Neuronal stem cell (in vitro differentiated cells): ENCODE measurements around the gene POLH.

ENCODE experiments used
- DNase-seq: peaks from one replicate; pipeline ENCODE4 v3.0.0-alpha.2; 2013; ENCODE audit warnings: low spot score
- H2AFZ ChIP-seq: one replicate; pipeline ENCODE4 v1.6.1; 2013; ENCODE audit warnings: mild to moderate bottlenecking, low read length, inconsistent platforms
- H2AK5ac ChIP-seq: 2 replicates; pipeline ENCODE4 v1.6.1; 2013; ENCODE audit warnings: low read depth, mild to moderate bottlenecking, inconsistent platforms, low read length, moderate library complexity, mixed read lengths
- H2BK120ac ChIP-seq: 2 replicates; pipeline ENCODE4 v1.6.1; 2013; ENCODE audit warnings: low read depth, mild to moderate bottlenecking, inconsistent platforms, low read length, moderate library complexity, mixed read lengths
- H2BK12ac ChIP-seq: one replicate; pipeline ENCODE4 v1.6.1; 2013; ENCODE audit warnings: low read length, inconsistent platforms
- H2BK15ac ChIP-seq: 2 replicates; pipeline ENCODE4 v1.6.1; 2013; ENCODE audit warnings: mild to moderate bottlenecking, low read length, inconsistent platforms, mixed read lengths
- H2BK5ac ChIP-seq: one replicate; pipeline ENCODE4 v1.6.1; 2013; ENCODE audit warnings: inconsistent platforms, mild to moderate bottlenecking, low read length, moderate library complexity
- H3K14ac ChIP-seq: one replicate; pipeline ENCODE4 v1.6.1; 2013; ENCODE audit warnings: low read length, inconsistent platforms
- H3K18ac ChIP-seq: 2 replicates; pipeline ENCODE4 v1.6.1; 2013; ENCODE audit warnings: low read length, inconsistent platforms
- H3K23ac ChIP-seq: 2 replicates; pipeline ENCODE4 v1.6.1; 2013; ENCODE audit warnings: low read depth, mild to moderate bottlenecking, mixed read lengths, low read length, inconsistent platforms; ENCODE audit not compliant: poor library complexity
- H3K27ac ChIP-seq: replicated peaks from 3 replicates; pipeline ENCODE4 v1.5.1; 2013; ENCODE audit warnings: low read length, inconsistent platforms
- H3K27me3 ChIP-seq, 3 experiments: 2 replicates each; pipeline ENCODE4 v1.6.1; 2013; ENCODE audit warnings: low read length in 3 of 3, mild to moderate bottlenecking in 2 of 3, inconsistent platforms in 1 of 3, low read depth in 1 of 3, mixed read lengths in 1 of 3, moderate library complexity in 1 of 3; ENCODE audit not compliant: control insufficient read depth in 3 of 3, insufficient read depth in 3 of 3
- H3K36me3 ChIP-seq, 2 donors: replicated peaks in 1 of 2; 2 replicates each; pipeline ENCODE4 v1.6.1; 2013; ENCODE audit warnings: low read length in 2 of 2; ENCODE audit not compliant: control insufficient read depth in 2 of 2, insufficient read depth in 2 of 2
- H3K4ac ChIP-seq: 2 replicates; pipeline ENCODE4 v1.6.1; 2013; ENCODE audit warnings: inconsistent platforms, mild to moderate bottlenecking, low read length, moderate library complexity
- H3K4me1 ChIP-seq, 2 donors: 1 replicate in 1 of 2; 2 replicates in 1 of 2; pipeline ENCODE4 v1.6.1; 2013; ENCODE audit warnings: low read length in 2 of 2, low read depth in 1 of 2; ENCODE audit not compliant: control insufficient read depth in 2 of 2, insufficient read depth in 1 of 2
- H3K4me2 ChIP-seq: one replicate; pipeline ENCODE4 v1.6.1; 2013; ENCODE audit warnings: mild to moderate bottlenecking, low read length, inconsistent platforms; ENCODE audit not compliant: insufficient read depth, poor library complexity, severe bottlenecking
- H3K4me3 ChIP-seq, 2 donors: 2 replicates each; pipeline ENCODE4 v1.5.1; 2013; ENCODE audit warnings: low read length in 2 of 2, mild to moderate bottlenecking in 2 of 2, inconsistent platforms in 1 of 2, moderate library complexity in 1 of 2
- H3K79me1 ChIP-seq: one replicate; pipeline ENCODE4 v1.6.1; 2013; ENCODE audit warnings: low read depth, mild to moderate bottlenecking, inconsistent platforms, low read length, moderate library complexity
- H3K9ac ChIP-seq: one replicate; pipeline ENCODE4 v1.6.1; 2013; ENCODE audit warnings: mild to moderate bottlenecking, low read depth, low read length, inconsistent platforms; ENCODE audit not compliant: poor library complexity
- H3K9me3 ChIP-seq, 2 donors: replicated peaks in 1 of 2; 2 replicates each; pipeline versions ENCODE3 to v1.6.1; 2013; ENCODE audit warnings: low read length in 2 of 2, mild to moderate bottlenecking in 2 of 2, inconsistent platforms in 1 of 2, low read depth in 1 of 2, mixed read lengths in 1 of 2, moderate library complexity in 1 of 2; ENCODE audit not compliant: control insufficient read depth in 2 of 2, insufficient read depth in 1 of 2
- H4K8ac ChIP-seq: one replicate; pipeline ENCODE4 v1.6.1; 2013; ENCODE audit warnings: low read depth, mild to moderate bottlenecking, inconsistent platforms, low read length, moderate library complexity
- H4K91ac ChIP-seq: one replicate; pipeline ENCODE4 v1.6.1; 2013; ENCODE audit warnings: low read length, low read depth, mild to moderate bottlenecking, inconsistent platforms; ENCODE audit not compliant: poor library complexity
- WGBS, 2 donors: extraction: QIAGEN DNeasy Blood & Tissue Kit; methylation state at CpG; one replicate each; pipeline ENCODE4 v1.1.7; 2013; ENCODE audit warnings: missing lambda C conversion rate in 2 of 2, mixed read lengths in 1 of 2; ENCODE audit not compliant: insufficient read length in 2 of 2, insufficient replicate concordance in 1 of 2; ENCODE audit errors: extremely low coverage in 2 of 2; 5-methylcytosine and 5-hydroxymethylcytosine counted together

Gene POLH

DNA sequence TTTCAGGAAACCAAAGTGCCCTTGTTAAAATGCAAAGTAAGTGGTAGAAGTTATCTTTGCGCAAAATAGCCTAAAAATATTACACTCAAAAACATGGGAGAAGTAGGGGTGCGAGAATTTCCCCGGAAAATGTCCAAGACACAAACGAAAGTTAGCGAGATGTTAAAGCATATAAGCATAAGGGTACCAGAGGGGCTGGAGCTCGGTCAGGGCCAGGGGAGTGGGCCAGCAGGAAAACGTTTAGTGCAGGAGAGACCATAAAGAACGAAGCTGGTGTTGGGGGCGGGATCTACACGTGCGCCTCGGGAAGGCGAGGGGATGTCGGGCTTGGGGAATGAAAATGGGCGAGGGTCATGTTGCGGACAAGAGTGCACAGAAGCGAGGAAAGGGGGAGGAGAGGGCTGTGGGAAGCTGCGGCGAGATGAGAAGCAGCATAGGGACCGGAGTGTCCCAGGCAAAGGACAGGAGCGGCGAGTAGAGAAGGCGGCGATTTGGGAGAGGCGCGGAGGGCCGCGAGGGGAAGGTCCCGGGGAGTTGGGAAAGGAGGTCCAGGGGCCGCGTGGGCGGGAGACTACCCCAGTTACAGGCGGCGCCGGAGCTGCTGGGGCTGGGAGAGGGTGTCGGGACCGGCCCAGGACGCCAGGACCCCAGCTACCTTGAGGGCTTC, 747 bp upstream of the POLH start:
- no peak overlapping the region for H4K8ac ChIP-seq
- H3K9ac ChIP-seq = peak overlapping the region; percentile 98
- peak overlapping the region; percentile 94 for H3K23ac ChIP-seq
- peak overlapping the region; percentile 99 for H3K18ac ChIP-seq
- DNase-seq = peak; percentile 46
- H2AK5ac ChIP-seq = no peak overlapping the region
- peak overlapping the region; percentile 95 for H3K4me2 ChIP-seq
- peak overlapping the region; percentile 66 for H3K27ac ChIP-seq
- H2BK5ac ChIP-seq = peak overlapping the region; percentile 88
- no peak overlapping the region for H4K91ac ChIP-seq
- H3K4me3 ChIP-seq = peak overlapping the region; percentile 98 to 99
- no peaks in the 10 kb centered on the region for H3K27me3 ChIP-seq
- no peak overlapping the region for H2BK12ac ChIP-seq
- H2BK15ac ChIP-seq = peak overlapping the region; percentile 46
- no peak overlapping the region for H3K4ac ChIP-seq
- no peak overlapping the region for H2BK120ac ChIP-seq
- H3K36me3 ChIP-seq = peaks cover 19 to 56% of the 10 kb centered on the region in 2 donors
- no CpG with 5 or more reads among the region's 38 CpGs for WGBS, 2 donors
- peak overlapping the region; percentile 25 for H3K14ac ChIP-seq
- H2AFZ ChIP-seq = peak overlapping the region; percentile 98
- H3K79me1 ChIP-seq = peaks cover 3% of the 10 kb centered on the region
- H3K4me1 ChIP-seq = peaks cover 3 to 4% of the 10 kb centered on the region in 2 donors
- H3K9me3 ChIP-seq = peaks cover 0 to 6% of the 10 kb centered on the region in 2 donors

DNA sequence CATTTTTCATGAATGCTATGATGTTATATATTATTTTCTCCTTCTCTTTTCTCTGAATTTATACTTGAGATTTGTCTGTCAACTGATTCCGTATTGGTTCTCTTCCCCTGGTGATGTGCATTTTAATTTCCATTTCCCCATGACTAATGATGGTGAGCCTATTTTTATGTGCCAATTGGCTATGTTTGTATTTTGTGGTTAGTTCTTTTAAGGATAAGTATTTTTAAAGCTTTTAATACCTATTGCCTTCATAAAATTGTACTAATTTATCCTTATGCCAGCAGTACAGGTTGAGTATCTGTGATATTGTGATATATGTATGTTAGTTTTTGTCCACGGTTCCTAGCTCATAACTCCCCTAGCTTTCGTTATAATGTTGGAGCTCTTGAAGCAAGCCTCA, 2.8 kb downstream of the POLH start:
- Histone ChIP-seq H2BK12ac (no peak overlapping the region), H3K23ac (no peak overlapping the region)

DNA sequence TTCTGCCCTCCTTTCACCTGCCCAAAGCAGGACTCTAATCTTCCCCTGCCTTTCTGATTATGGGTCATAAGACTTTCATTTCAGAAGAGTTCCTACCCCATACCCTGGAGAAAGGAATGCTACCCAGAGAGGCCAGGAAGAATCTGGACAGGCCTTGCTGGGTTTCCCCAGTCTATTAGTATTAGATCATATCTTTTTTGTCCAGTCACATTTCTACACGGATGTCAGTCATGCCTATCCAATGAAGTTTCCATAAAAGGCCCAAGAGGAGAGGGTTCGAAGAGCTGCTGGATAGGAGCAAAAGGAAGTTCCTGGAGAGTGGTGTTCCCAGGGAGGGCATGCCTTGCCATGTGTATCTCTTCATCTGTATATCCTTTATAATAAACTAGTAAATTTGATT, 3.2 kb downstream of the POLH start:
- Histone ChIP-seq H3K4me2 (no peak overlapping the region), H3K27me3 (no peaks in the 10 kb centered on the region), H3K9me3 (peaks cover 0 to 6% of the 10 kb centered on the region in 2 donors), H4K91ac (no peak overlapping the region), H2BK12ac (no peak overlapping the region), H3K4ac (no peak overlapping the region), H3K18ac (no peak overlapping the region), H2AFZ (no peak overlapping the region), H2BK5ac (no peak overlapping the region), H3K4me1 (peaks cover 3 to 4% of the 10 kb centered on the region in 2 donors), H4K8ac (no peak overlapping the region), H3K79me1 (peaks cover 2% of the 10 kb centered on the region), H3K9ac (no peak overlapping the region), H2BK15ac (no peak overlapping the region), H3K27ac (no peak overlapping the region), H2AK5ac (no peak overlapping the region), H2BK120ac (no peak overlapping the region), H3K36me3 (peaks cover 8 to 47% of the 10 kb centered on the region in 2 donors), H3K4me3 (no peak overlapping the region), H3K14ac (no peak overlapping the region), H3K23ac (no peak overlapping the region)
- WGBS, 2 donors = no CpG with 5 or more reads among the region's 2 CpGs
- no peak for DNase-seq

More for the DNA sequence above, 2.8 kb downstream of the POLH start:
- peaks cover 0 to 6% of the 10 kb centered on the region in 2 donors for H3K9me3 ChIP-seq
- no peak overlapping the region for H3K27ac ChIP-seq
- H3K27me3 ChIP-seq = no peaks in the 10 kb centered on the region
- H4K91ac ChIP-seq = no peak overlapping the region
- H3K79me1 ChIP-seq = peaks cover 2% of the 10 kb centered on the region
- H2BK15ac ChIP-seq = no peak overlapping the region
- H3K18ac ChIP-seq = no peak overlapping the region
- H4K8ac ChIP-seq = no peak overlapping the region
- no peak overlapping the region for H2BK5ac ChIP-seq
- DNase-seq = no peak
- no peak overlapping the region for H3K14ac ChIP-seq
- no peak overlapping the region for H3K9ac ChIP-seq
- peaks cover 5 to 43% of the 10 kb centered on the region in 2 donors for H3K36me3 ChIP-seq
- no peak overlapping the region for H3K4me2 ChIP-seq
- no peak overlapping the region for H2AK5ac ChIP-seq
- no CpG with 5 or more reads among the region's 3 CpGs for WGBS, 2 donors
- no peak overlapping the region for H3K4ac ChIP-seq
- H3K4me1 ChIP-seq = peaks cover 3 to 4% of the 10 kb centered on the region in 2 donors
- no peak overlapping the region for H2BK120ac ChIP-seq
- H3K4me3 ChIP-seq = no peak overlapping the region
- no peak overlapping the region for H2AFZ ChIP-seq

DNA sequence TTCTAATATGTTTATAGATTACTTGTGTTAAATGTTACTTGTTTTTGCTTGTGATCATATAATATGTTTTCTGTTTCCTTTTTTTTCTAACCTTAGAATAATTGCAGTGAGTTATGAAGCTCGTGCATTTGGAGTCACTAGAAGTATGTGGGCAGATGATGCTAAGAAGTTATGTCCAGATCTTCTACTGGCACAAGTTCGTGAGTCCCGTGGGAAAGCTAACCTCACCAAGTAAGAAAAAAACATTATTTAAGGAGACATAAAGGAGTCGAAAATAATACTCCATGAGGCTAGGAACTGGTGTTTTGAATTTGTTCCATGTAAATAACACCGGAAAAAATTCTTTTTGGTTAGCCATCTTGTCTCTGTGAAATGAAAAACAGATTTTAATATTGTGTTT, 6.9 kb downstream of the POLH start:
- Histone ChIP-seq H3K23ac (no peak overlapping the region), H3K9ac (no peak overlapping the region), H2BK120ac (no peak overlapping the region), H2AFZ (no peak overlapping the region), H3K36me3 (peaks cover 21 to 78% of the 10 kb centered on the region in 2 donors), H4K8ac (no peak overlapping the region), H3K27ac (no peak overlapping the region), H3K4ac (no peak overlapping the region), H3K18ac (no peak overlapping the region), H3K14ac (no peak overlapping the region), H3K4me2 (no peak overlapping the region), H2AK5ac (no peak overlapping the region), H4K91ac (no peak overlapping the region), H3K27me3 (no peaks in the 10 kb centered on the region), H2BK15ac (no peak overlapping the region), H2BK5ac (no peak overlapping the region), H3K4me3 (no peak overlapping the region), H2BK12ac (no peak overlapping the region), H3K79me1 (no peaks in the 10 kb centered on the region), H3K4me1 (no peaks in the 10 kb centered on the region), H3K9me3 (peaks cover 0 to 6% of the 10 kb centered on the region in 2 donors)
- no peak for DNase-seq
- no CpG with 5 or more reads among the region's 5 CpGs for WGBS, 2 donors
